Naive thymus-derived CD4-positive, alpha-beta T cell (primary cell): ENCODE measurements around the gene NTMT1. TPM values are rescaled to one million over a fixed set of nuclear protein-coding genes. Genes with fewer than 3 reads are reported as not detected.

Experiments used
- ATAC-seq: fragments of 150-1000 bp; cut with Tn5 transposase; 2 replicates; pipeline ENCODE4 v1.10.0; 2021; ENCODE audit warnings: mild to moderate bottlenecking, moderate library complexity
- CTCF ChIA-PET: fragments of 350-600 bp; sonication (Branson Sonifier 250); formaldehyde crosslinking; loops from one replicate; lab custom pipeline; 2021; ENCODE audit warnings: antibody characterized with exemption; lab: Charles Lee
- POLR2A ChIA-PET: fragments of 350-600 bp; sonication (Branson Sonifier 250); formaldehyde crosslinking; loops from one replicate; lab custom pipeline; 2021; ENCODE audit warnings: antibody characterized with exemption, inconsistent platforms; lab: Charles Lee
- DNase-seq, 9 donors: peaks; one replicate each; pipeline versions ENCODE4 v3.0.0 to v3.0.0-alpha.2; 2020 to 2022; ENCODE audit warnings: mixed read lengths in 1 of 9
- H3K27ac ChIP-seq: one replicate; pipeline ENCODE4 v1.7.0; 2013; ENCODE audit warnings: mild to moderate bottlenecking, low read depth, low read length, moderate library complexity
- H3K27me3 ChIP-seq, 2 donors: one replicate each; pipeline ENCODE4 v1.7.0; 2013; ENCODE audit warnings: low read length in 2 of 2, mild to moderate bottlenecking in 2 of 2, moderate library complexity in 2 of 2; ENCODE audit not compliant: control insufficient read depth in 2 of 2, insufficient read depth in 2 of 2
- H3K36me3 ChIP-seq, 3 experiments: 1 replicate in 2 of 3; 2 replicates in 1 of 3; pipeline ENCODE4 v1.7.0; 2013; ENCODE audit warnings: low read length in 3 of 3, mild to moderate bottlenecking in 3 of 3, moderate library complexity in 1 of 3; ENCODE audit not compliant: insufficient read depth in 3 of 3, control insufficient read depth in 2 of 3
- H3K4me1 ChIP-seq, 2 donors: one replicate each; pipeline ENCODE4 v1.7.0; 2013; ENCODE audit warnings: low read length in 2 of 2, mild to moderate bottlenecking in 2 of 2, moderate library complexity in 1 of 2; ENCODE audit not compliant: control insufficient read depth in 2 of 2, insufficient read depth in 2 of 2
- H3K4me3 ChIP-seq: 2 replicates; pipeline ENCODE4 v1.7.0; 2013; ENCODE audit warnings: mild to moderate bottlenecking, low read length
- H3K9me3 ChIP-seq, 3 experiments: 1 replicate in 2 of 3; 2 replicates in 1 of 3; pipeline ENCODE4 v1.7.0; 2013; ENCODE audit warnings: low read length in 3 of 3; ENCODE audit not compliant: control insufficient read depth in 2 of 3
- H3K27ac Mint-ChIP-seq, 9 donors: one replicate each; pipeline ENCODE4 v1.8.0; 2020 to 2022; ENCODE audit warnings: mixed read lengths in 9 of 9, mild to moderate bottlenecking in 8 of 9, moderate library complexity in 5 of 9, inconsistent platforms in 2 of 9
- H3K27me3 Mint-ChIP-seq, 5 donors: one replicate each; pipeline ENCODE4 v1.8.0; 2021 to 2022; ENCODE audit warnings: mixed read lengths in 5 of 5, mild to moderate bottlenecking in 1 of 5
- H3K36me3 Mint-ChIP-seq, 5 donors: one replicate each; pipeline ENCODE4 v1.8.0; 2020 to 2022; ENCODE audit warnings: mixed read lengths in 5 of 5, mild to moderate bottlenecking in 3 of 5, inconsistent platforms in 1 of 5
- H3K4me1 Mint-ChIP-seq, 7 donors: one replicate each; pipeline ENCODE4 v1.8.0; 2020 to 2022; ENCODE audit warnings: mixed read lengths in 7 of 7, mild to moderate bottlenecking in 3 of 7, inconsistent platforms in 1 of 7
- H3K4me3 Mint-ChIP-seq, 10 donors: one replicate each; pipeline ENCODE4 v1.8.0; 2020 to 2022; ENCODE audit warnings: mild to moderate bottlenecking in 10 of 10, mixed read lengths in 10 of 10, moderate library complexity in 6 of 10, inconsistent platforms in 2 of 10
- H3K9me3 Mint-ChIP-seq, 11 donors: one replicate each; pipeline ENCODE4 v1.8.0; 2020 to 2022; ENCODE audit warnings: mixed read lengths in 11 of 11, mild to moderate bottlenecking in 4 of 11, inconsistent platforms in 1 of 11, moderate library complexity in 1 of 11
- intact Hi-C, 2 donors: fragments of 100-400 bp; cut with micrococcal nuclease; formaldehyde crosslinking; loops; one replicate each; pipeline ENCODE4 v1.15.1; 2023
- polyA plus RNA-seq, 2 donors: library from polyadenylated mRNA; unstranded; fragments of 300-500 nt; fragmentation: Illumina TruSeq; gene quantifications; one replicate each; pipeline ENCODE4 v1.2.3, GENCODE V29; 2021
- total RNA-seq, 6 experiments: library from RNA in 5 of 6; stranded (reverse) in 5 of 6; gene quantifications; 1 replicate in 5 of 6; 2 replicates in 1 of 6; pipeline ENCODE4 v1.2.3 and lab custom pipeline; 2021 to 2026

NTMT1 gene
- total and polyA plus RNA-seq, 7 experiments from 2014 or later: 31.0 to 58.9 (median 43.7) TPM

GRCh38 chr9:129630967-129631673, 5.2 kb downstream of the NTMT1 start:
- peaks cover 37 to 57% (median 52%) of the 10 kb centered on the region in 7 donors for H3K4me1 Mint-ChIP-seq
- H3K9me3 ChIP-seq: no peaks in the 10 kb centered on the region
- no peaks in the 10 kb centered on the region for H3K9me3 Mint-ChIP-seq
- ATAC-seq (no peak), DNase-seq (no peak)
- no peaks in the 10 kb centered on the region for H3K27me3 Mint-ChIP-seq
- H3K4me3 ChIP-seq: no peak overlapping the region
- H3K4me1 ChIP-seq: peaks cover 22 to 26% of the 10 kb centered on the region in 2 donors
- peak overlapping the region in 6 of 9 donors; percentile 23 to 87 (median 44) for H3K27ac Mint-ChIP-seq
- peaks cover 6 to 57% (median 18%) of the 10 kb centered on the region in 3 experiments for H3K36me3 ChIP-seq
- no peak overlapping the region for H3K27ac ChIP-seq
- intact Hi-C loops: no loop called here
- peak overlapping the region in 2 of 10 donors; percentile 14 to 29 for H3K4me3 Mint-ChIP-seq
- no peaks in the 10 kb centered on the region for H3K27me3 ChIP-seq
- peaks cover 0 to 9% (median 0%) of the 10 kb centered on the region in 5 donors for H3K36me3 Mint-ChIP-seq
- CTCF ChIA-PET: interaction anchor here (0.5 to 1.9 kb wide), 3 partner anchors 12 to 492 kb away, joined by 3 to 6 read pairs (median 4); no protein-coding TSS in a partner anchor
- POLR2A ChIA-PET: no interaction called here

GRCh38 chr9:129631674-129632129, 5.7 kb downstream of the NTMT1 start:
- peak overlapping the region in 4 of 9 donors; percentile 25 to 73 (median 55) for H3K27ac Mint-ChIP-seq
- H3K4me3 Mint-ChIP-seq: peak overlapping the region in 1 of 10 donors; percentile 47
- ChIA-PET CTCF (interaction anchor here (0.5 to 1.7 kb wide), 2 partner anchors 11 to 458 kb away, joined by 3 to 4 read pairs; no protein-coding TSS in a partner anchor), POLR2A (no interaction called here)
- no peak overlapping the region for H3K4me3 ChIP-seq
- no peaks in the 10 kb centered on the region for H3K27me3 Mint-ChIP-seq
- DNase-seq (no peak), ATAC-seq (no peak)
- H3K27ac ChIP-seq: no peak overlapping the region
- H3K9me3 Mint-ChIP-seq: no peaks in the 10 kb centered on the region
- no peaks in the 10 kb centered on the region for H3K9me3 ChIP-seq
- peaks cover 0 to 9% (median 0%) of the 10 kb centered on the region in 5 donors for H3K36me3 Mint-ChIP-seq
- H3K27me3 ChIP-seq: no peaks in the 10 kb centered on the region
- H3K36me3 ChIP-seq: peaks cover 6 to 55% (median 18%) of the 10 kb centered on the region in 3 experiments
- H3K4me1 ChIP-seq: peaks cover 22 to 26% of the 10 kb centered on the region in 2 donors
- peaks cover 36 to 57% (median 51%) of the 10 kb centered on the region in 7 donors for H3K4me1 Mint-ChIP-seq
- intact Hi-C loops: no loop called here

GRCh38 chr9:129632460-129632859, 6.5 kb downstream of the NTMT1 start:
- H3K27ac ChIP-seq: no peak overlapping the region
- no peak overlapping the region for H3K4me3 Mint-ChIP-seq
- intact Hi-C loops: no loop called here
- no peak overlapping the region for H3K4me3 ChIP-seq
- H3K9me3 Mint-ChIP-seq: no peaks in the 10 kb centered on the region
- peaks cover 0 to 9% (median 0%) of the 10 kb centered on the region in 5 donors for H3K36me3 Mint-ChIP-seq
- H3K36me3 ChIP-seq: peaks cover 6 to 63% (median 18%) of the 10 kb centered on the region in 3 experiments
- no peaks in the 10 kb centered on the region for H3K9me3 ChIP-seq
- H3K4me1 ChIP-seq: peaks cover 18 to 22% of the 10 kb centered on the region in 2 donors
- no peak for ATAC-seq
- ChIA-PET POLR2A (no interaction called here), CTCF (no interaction called here)
- H3K27ac Mint-ChIP-seq: peak overlapping the region in 4 of 9 donors; percentile 32 to 73 (median 62)
- H3K27me3 Mint-ChIP-seq: no peaks in the 10 kb centered on the region
- no peak for DNase-seq
- no peaks in the 10 kb centered on the region for H3K27me3 ChIP-seq
- H3K4me1 Mint-ChIP-seq: peaks cover 29 to 49% (median 45%) of the 10 kb centered on the region in 7 donors

GRCh38 chr9:129633207-129633606, 7.2 kb downstream of the NTMT1 start:
- H3K27ac Mint-ChIP-seq: peak overlapping the region in 1 of 9 donors; percentile 32

GRCh38 chr9:129633848-129634247, 7.9 kb downstream of the NTMT1 start:
- no peak overlapping the region for H3K27ac Mint-ChIP-seq
- no peak overlapping the region for H3K4me3 ChIP-seq
- H3K27ac ChIP-seq: no peak overlapping the region
- H3K4me1 ChIP-seq: peaks cover 6 to 11% of the 10 kb centered on the region in 2 donors
- ChIA-PET POLR2A (interaction anchor here (0.6 kb wide), 1 partner anchor 253 kb away, joined by 3 read pairs; no protein-coding TSS in a partner anchor), CTCF (interaction anchor here (1.2 kb wide), 1 partner anchor 10 kb away, joined by 3 read pairs; no protein-coding TSS in a partner anchor)
- H3K9me3 ChIP-seq: no peaks in the 10 kb centered on the region
- peaks cover 26 to 43% (median 40%) of the 10 kb centered on the region in 7 donors for H3K4me1 Mint-ChIP-seq
- H3K9me3 Mint-ChIP-seq: peaks cover 0 to 2% (median 0%) of the 10 kb centered on the region in 11 donors
- H3K36me3 ChIP-seq: peaks cover 6 to 77% (median 18%) of the 10 kb centered on the region in 3 experiments
- no peak overlapping the region for H3K4me3 Mint-ChIP-seq
- H3K27me3 ChIP-seq: no peaks in the 10 kb centered on the region
- intact Hi-C loops: no loop called here
- no peaks in the 10 kb centered on the region for H3K27me3 Mint-ChIP-seq
- peaks cover 0 to 13% (median 9%) of the 10 kb centered on the region in 5 donors for H3K36me3 Mint-ChIP-seq
- DNase-seq (no peak), ATAC-seq (no peak)

More at GRCh38 chr9:129633207-129633606, 7.2 kb downstream of the NTMT1 start:
- peaks cover 30 to 45% (median 43%) of the 10 kb centered on the region in 7 donors for H3K4me1 Mint-ChIP-seq
- H3K4me3 Mint-ChIP-seq: no peak overlapping the region
- ATAC-seq: no peak
- Histone ChIP-seq H3K27me3 (no peaks in the 10 kb centered on the region), H3K4me3 (no peak overlapping the region), H3K36me3 (peaks cover 6 to 70% (median 18%) of the 10 kb centered on the region in 3 experiments), H3K4me1 (peaks cover 11 to 14% of the 10 kb centered on the region in 2 donors), H3K27ac (no peak overlapping the region), H3K9me3 (no peaks in the 10 kb centered on the region)
- H3K9me3 Mint-ChIP-seq: no peaks in the 10 kb centered on the region
- intact Hi-C loops: no loop called here
- CTCF ChIA-PET: interaction anchor here (1.2 kb wide), 1 partner anchor 9 kb away, joined by 3 read pairs; no protein-coding TSS in a partner anchor
- no peak for DNase-seq
- H3K36me3 Mint-ChIP-seq: peaks cover 0 to 13% (median 5%) of the 10 kb centered on the region in 5 donors
- no peaks in the 10 kb centered on the region for H3K27me3 Mint-ChIP-seq
- POLR2A ChIA-PET: interaction anchor here (0.6 kb wide), 1 partner anchor 253 kb away, joined by 3 read pairs; no protein-coding TSS in a partner anchor

- ChIA-PET CTCF (no interaction called here), POLR2A (interaction anchor here (0.6 kb wide), 1 partner anchor 10 kb away, joined by 3 read pairs; no protein-coding TSS in a partner anchor)
- Mint-ChIP-seq H3K36me3 (peaks cover 0 to 13% (median 9%) of the 10 kb centered on the region in 5 donors), H3K4me3 (peak overlapping the region in 1 of 10 donors; percentile 25), H3K27ac (peak overlapping the region in 2 of 9 donors; percentile 18 to 48), H3K27me3 (no peaks in the 10 kb centered on the region), H3K9me3 (peaks cover 0 to 2% (median 0%) of the 10 kb centered on the region in 11 donors), H3K4me1 (peaks cover 21 to 34% (median 31%) of the 10 kb centered on the region in 7 donors)
- H3K4me3 ChIP-seq: no peak overlapping the region
- intact Hi-C loops: no loop called here
- H3K4me1 ChIP-seq: peaks cover 3 to 9% of the 10 kb centered on the region in 2 donors
- DNase-seq (no peak), ATAC-seq (no peak)
- H3K27ac ChIP-seq: no peak overlapping the region
- H3K27me3 ChIP-seq: no peaks in the 10 kb centered on the region
- H3K9me3 ChIP-seq: no peaks in the 10 kb centered on the region
- H3K36me3 ChIP-seq: peaks cover 6 to 90% (median 18%) of the 10 kb centered on the region in 3 experiments
Measured at GRCh38 chr9:129635099-129636065, 9.4 kb downstream of the NTMT1 start.
